WTC11 (cell line): Measurements from ENCODE around the gene TFF1.

ENCODE experiments used
- CREM ChIP-seq: sonication (generic); formaldehyde crosslinking; IDR thresholded peaks from 2 replicates; pipeline ENCODE4 v1.8.1; 2022; ENCODE audit warnings: mild to moderate bottlenecking, missing genetic modification reagents, moderate library complexity
- TF ChIP-seq, protein P1 (sequence below): fragments of 250-450 bp; sonication (Bioruptor Pico); IDR thresholded peaks from 2 replicates; pipeline ENCODE4 v2.1.2; 2022; ENCODE audit warnings: mild to moderate bottlenecking, moderate library complexity
- TF ChIP-seq, protein P2 (sequence below): sonication (generic); formaldehyde crosslinking; IDR thresholded peaks from 2 replicates; pipeline ENCODE4 v1.8.1; 2023; ENCODE audit warnings: mild to moderate bottlenecking, missing genetic modification reagents, moderate library complexity
- TF ChIP-seq, protein P3 (sequence below): fragments of 200-600 bp; IDR thresholded peaks from 2 replicates; pipeline ENCODE4 v1.8.0; 2022; ENCODE audit warnings: antibody characterized with exemption

DNA sequence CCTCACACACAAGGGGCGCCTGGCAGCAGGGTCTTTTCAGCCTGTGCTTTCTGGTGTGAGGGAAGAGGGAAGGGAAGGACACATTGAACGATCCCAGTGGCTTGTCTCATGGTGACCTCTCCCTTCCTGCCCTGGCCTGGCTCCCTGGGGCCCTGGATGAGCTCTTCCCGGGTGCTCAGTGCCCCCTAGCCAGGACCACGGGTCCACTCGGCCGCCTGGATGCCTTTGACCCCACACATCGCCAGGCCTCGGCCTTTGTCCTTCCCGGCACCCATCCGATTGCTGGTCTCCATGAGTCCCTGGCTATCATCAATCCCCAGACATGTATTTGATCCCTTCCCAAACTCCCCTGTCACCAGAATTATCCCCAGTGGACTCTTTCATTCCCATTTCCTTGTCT lies 45.1 kb downstream of the TFF1 start:
- TF ChIP-seq, protein P1, sequence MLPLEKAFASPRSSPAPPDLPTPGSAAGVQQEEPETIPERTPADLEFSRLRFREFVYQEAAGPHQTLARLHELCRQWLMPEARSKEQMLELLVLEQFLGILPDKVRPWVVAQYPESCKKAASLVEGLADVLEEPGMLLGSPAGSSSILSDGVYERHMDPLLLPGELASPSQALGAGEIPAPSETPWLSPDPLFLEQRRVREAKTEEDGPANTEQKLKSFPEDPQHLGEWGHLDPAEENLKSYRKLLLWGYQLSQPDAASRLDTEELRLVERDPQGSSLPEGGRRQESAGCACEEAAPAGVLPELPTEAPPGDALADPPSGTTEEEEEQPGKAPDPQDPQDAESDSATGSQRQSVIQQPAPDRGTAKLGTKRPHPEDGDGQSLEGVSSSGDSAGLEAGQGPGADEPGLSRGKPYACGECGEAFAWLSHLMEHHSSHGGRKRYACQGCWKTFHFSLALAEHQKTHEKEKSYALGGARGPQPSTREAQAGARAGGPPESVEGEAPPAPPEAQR (CRISPR knock-in tag), result no peak
- TF ChIP-seq, protein P2, sequence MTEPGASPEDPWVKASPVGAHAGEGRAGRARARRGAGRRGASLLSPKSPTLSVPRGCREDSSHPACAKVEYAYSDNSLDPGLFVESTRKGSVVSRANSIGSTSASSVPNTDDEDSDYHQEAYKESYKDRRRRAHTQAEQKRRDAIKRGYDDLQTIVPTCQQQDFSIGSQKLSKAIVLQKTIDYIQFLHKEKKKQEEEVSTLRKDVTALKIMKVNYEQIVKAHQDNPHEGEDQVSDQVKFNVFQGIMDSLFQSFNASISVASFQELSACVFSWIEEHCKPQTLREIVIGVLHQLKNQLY, result no peak
- TF ChIP-seq, protein P3, sequence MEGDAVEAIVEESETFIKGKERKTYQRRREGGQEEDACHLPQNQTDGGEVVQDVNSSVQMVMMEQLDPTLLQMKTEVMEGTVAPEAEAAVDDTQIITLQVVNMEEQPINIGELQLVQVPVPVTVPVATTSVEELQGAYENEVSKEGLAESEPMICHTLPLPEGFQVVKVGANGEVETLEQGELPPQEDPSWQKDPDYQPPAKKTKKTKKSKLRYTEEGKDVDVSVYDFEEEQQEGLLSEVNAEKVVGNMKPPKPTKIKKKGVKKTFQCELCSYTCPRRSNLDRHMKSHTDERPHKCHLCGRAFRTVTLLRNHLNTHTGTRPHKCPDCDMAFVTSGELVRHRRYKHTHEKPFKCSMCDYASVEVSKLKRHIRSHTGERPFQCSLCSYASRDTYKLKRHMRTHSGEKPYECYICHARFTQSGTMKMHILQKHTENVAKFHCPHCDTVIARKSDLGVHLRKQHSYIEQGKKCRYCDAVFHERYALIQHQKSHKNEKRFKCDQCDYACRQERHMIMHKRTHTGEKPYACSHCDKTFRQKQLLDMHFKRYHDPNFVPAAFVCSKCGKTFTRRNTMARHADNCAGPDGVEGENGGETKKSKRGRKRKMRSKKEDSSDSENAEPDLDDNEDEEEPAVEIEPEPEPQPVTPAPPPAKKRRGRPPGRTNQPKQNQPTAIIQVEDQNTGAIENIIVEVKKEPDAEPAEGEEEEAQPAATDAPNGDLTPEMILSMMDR, result no peak
- TF ChIP-seq CREM (CRISPR knock-in tag), result no peak
